ENCODE results near the gene SIRT7.

SIRT7 gene

GRCh38 chr17:81907219-81908145, 10.5 kb downstream of the SIRT7 start:
- peaks cover 2% of the 10 kb centered on the region for H3K9me3 ChIP-seq (ENCODE audit: insufficient read depth, low read depth, low read length)
- H3K79me1 ChIP-seq (ENCODE audit: low read length), result peaks cover 4% of the 10 kb centered on the region
- no peak overlapping the region for H3K9ac ChIP-seq (ENCODE audit: low read length)
- no peaks in the 10 kb centered on the region for H3K27me3 ChIP-seq (ENCODE audit: insufficient read depth, low read length)
- no peak overlapping the region for H4K12ac ChIP-seq (ENCODE audit: low read depth, low read length)
- H3K36me3 ChIP-seq (ENCODE audit: control insufficient read depth in 1 of 2, insufficient read depth in 2 of 2, low read length in 2 of 2), result peaks cover 65 to 71% of the 10 kb centered on the region in 2 experiments
- no peak overlapping the region for H4K91ac ChIP-seq (ENCODE audit: low read depth, low read length)
- no peak overlapping the region for H3K4me2 ChIP-seq (ENCODE audit: low read length)
- H3K23ac ChIP-seq (ENCODE audit: low read length), result no peak overlapping the region
- no peak overlapping the region for H3K14ac ChIP-seq (ENCODE audit: low read length)
- H4K8ac ChIP-seq (ENCODE audit: low read depth, low read length), result no peak overlapping the region
- peaks cover 4% of the 10 kb centered on the region for H3K79me2 ChIP-seq (ENCODE audit: control insufficient read depth, insufficient read depth, low read length, poor library complexity)
- H3K27ac ChIP-seq (ENCODE audit: low read depth, low read length), result no peak overlapping the region
- no peak overlapping the region for H2AFZ ChIP-seq (ENCODE audit: insufficient read depth, low read length, poor library complexity)
- H2BK120ac ChIP-seq (ENCODE audit: insufficient read depth, low read length, poor library complexity), result no peak overlapping the region
- H3K18ac ChIP-seq (ENCODE audit: low read length), result no peak overlapping the region
- no peak overlapping the region for H2BK5ac ChIP-seq (ENCODE audit: low read depth, low read length, poor library complexity)
- H3K4me1 ChIP-seq (ENCODE audit: control insufficient read depth in 1 of 2, insufficient read depth in 2 of 2, low read length in 2 of 2), result peaks cover 6 to 12% of the 10 kb centered on the region in 2 experiments
- DNase-seq, result no peak
- H3K4me3 ChIP-seq (ENCODE audit: low read depth, low read length), result no peak overlapping the region
- no CpG with 5 or more reads among the region's 26 CpGs for WGBS (ENCODE audit: extremely low coverage, insufficient coverage, insufficient read length)
- H2AK5ac ChIP-seq (ENCODE audit: low read length), result no peak overlapping the region
- H2BK12ac ChIP-seq (ENCODE audit: low read length), result no peak overlapping the region
- no peak overlapping the region for H3K4ac ChIP-seq (ENCODE audit: low read depth, low read length)

GRCh38 chr17:81906476-81907218, 11.3 kb downstream of the SIRT7 start:
- H2BK12ac ChIP-seq (ENCODE audit: low read length), result no peak overlapping the region
- H4K91ac ChIP-seq (ENCODE audit: low read depth, low read length), result no peak overlapping the region
- H3K14ac ChIP-seq (ENCODE audit: low read length), result no peak overlapping the region
- H3K23ac ChIP-seq (ENCODE audit: low read length), result no peak overlapping the region
- H3K36me3 ChIP-seq (ENCODE audit: control insufficient read depth in 1 of 2, insufficient read depth in 2 of 2, low read length in 2 of 2), result peaks cover 57 to 65% of the 10 kb centered on the region in 2 experiments
- H3K4ac ChIP-seq (ENCODE audit: low read depth, low read length), result no peak overlapping the region
- no peak overlapping the region for H2BK120ac ChIP-seq (ENCODE audit: insufficient read depth, low read length, poor library complexity)
- no peak overlapping the region for H3K27ac ChIP-seq (ENCODE audit: low read depth, low read length)
- H3K27me3 ChIP-seq (ENCODE audit: insufficient read depth, low read length), result peaks cover 5% of the 10 kb centered on the region
- H3K79me2 ChIP-seq (ENCODE audit: control insufficient read depth, insufficient read depth, low read length, poor library complexity), result peaks cover 4% of the 10 kb centered on the region
- no peak overlapping the region for H3K9ac ChIP-seq (ENCODE audit: low read length)
- H4K12ac ChIP-seq (ENCODE audit: low read depth, low read length), result no peak overlapping the region
- no peak overlapping the region for H3K4me2 ChIP-seq (ENCODE audit: low read length)
- no peak overlapping the region for H3K4me3 ChIP-seq (ENCODE audit: low read depth, low read length)
- H2AFZ ChIP-seq (ENCODE audit: insufficient read depth, low read length, poor library complexity), result no peak overlapping the region
- H2AK5ac ChIP-seq (ENCODE audit: low read length), result no peak overlapping the region
- H3K79me1 ChIP-seq (ENCODE audit: low read length), result peaks cover 6% of the 10 kb centered on the region
- WGBS (ENCODE audit: extremely low coverage, insufficient coverage, insufficient read length), result no CpG with 5 or more reads among the region's 15 CpGs
- peaks cover 3% of the 10 kb centered on the region for H3K9me3 ChIP-seq (ENCODE audit: insufficient read depth, low read depth, low read length)
- H2BK5ac ChIP-seq (ENCODE audit: low read depth, low read length, poor library complexity), result no peak overlapping the region
- peaks cover 9 to 19% of the 10 kb centered on the region in 2 experiments for H3K4me1 ChIP-seq (ENCODE audit: control insufficient read depth in 1 of 2, insufficient read depth in 2 of 2, low read length in 2 of 2)
- DNase-seq, result no peak
- no peak overlapping the region for H4K8ac ChIP-seq (ENCODE audit: low read depth, low read length)
- no peak overlapping the region for H3K18ac ChIP-seq (ENCODE audit: low read length)

- Histone ChIP-seq H3K4me3 (ENCODE audit: low read depth, low read length) (no peak overlapping the region), H3K9ac (ENCODE audit: low read length) (no peak overlapping the region), H4K91ac (ENCODE audit: low read depth, low read length) (no peak overlapping the region), H3K79me2 (ENCODE audit: control insufficient read depth, insufficient read depth, low read length, poor library complexity) (peaks cover 4% of the 10 kb centered on the region), H3K27ac (ENCODE audit: low read depth, low read length) (no peak overlapping the region), H2BK12ac (ENCODE audit: low read length) (no peak overlapping the region), H3K14ac (ENCODE audit: low read length) (no peak overlapping the region), H4K8ac (ENCODE audit: low read depth, low read length) (no peak overlapping the region), H2AFZ (ENCODE audit: insufficient read depth, low read length, poor library complexity) (no peak overlapping the region), H3K27me3 (ENCODE audit: insufficient read depth, low read length) (peaks cover 5% of the 10 kb centered on the region), H3K9me3 (ENCODE audit: insufficient read depth, low read depth, low read length) (peaks cover 3% of the 10 kb centered on the region), H3K4ac (ENCODE audit: low read depth, low read length) (no peak overlapping the region), H3K23ac (ENCODE audit: low read length) (no peak overlapping the region), H2AK5ac (ENCODE audit: low read length) (no peak overlapping the region), H3K36me3 (ENCODE audit: control insufficient read depth in 1 of 2, insufficient read depth in 2 of 2, low read length in 2 of 2) (peaks cover 57 to 65% of the 10 kb centered on the region in 2 experiments), H2BK120ac (ENCODE audit: insufficient read depth, low read length, poor library complexity) (no peak overlapping the region), H3K18ac (ENCODE audit: low read length) (no peak overlapping the region), H4K12ac (ENCODE audit: low read depth, low read length) (no peak overlapping the region), H3K4me1 (ENCODE audit: control insufficient read depth in 1 of 2, insufficient read depth in 2 of 2, low read length in 2 of 2) (peaks cover 9 to 23% of the 10 kb centered on the region in 2 experiments), H2BK5ac (ENCODE audit: low read depth, low read length, poor library complexity) (no peak overlapping the region), H3K79me1 (ENCODE audit: low read length) (peaks cover 6% of the 10 kb centered on the region), H3K4me2 (ENCODE audit: low read length) (no peak overlapping the region)
- WGBS (ENCODE audit: extremely low coverage, insufficient coverage, insufficient read length), result no CpG with 5 or more reads among the region's 10 CpGs
- no peak for DNase-seq
Observed at GRCh38 chr17:81905993-81906392, 12.0 kb downstream of the SIRT7 start.

- Histone ChIP-seq H3K9me3 (ENCODE audit: insufficient read depth, low read depth, low read length) (peaks cover 3% of the 10 kb centered on the region), H3K4me3 (ENCODE audit: low read depth, low read length) (no peak overlapping the region)
- WGBS (ENCODE audit: extremely low coverage, insufficient coverage, insufficient read length), result no CpG with 5 or more reads among the region's 16 CpGs
Observed at GRCh38 chr17:81905424-81905875, 12.5 kb downstream of the SIRT7 start.

More at GRCh38 chr17:81905424-81905875, 12.5 kb downstream of the SIRT7 start:
- no peak overlapping the region for H4K12ac ChIP-seq (ENCODE audit: low read depth, low read length)
- no peak overlapping the region for H3K4ac ChIP-seq (ENCODE audit: low read depth, low read length)
- H3K79me2 ChIP-seq (ENCODE audit: control insufficient read depth, insufficient read depth, low read length, poor library complexity), result peaks cover 1% of the 10 kb centered on the region
- no peak overlapping the region for H3K14ac ChIP-seq (ENCODE audit: low read length)
- H3K79me1 ChIP-seq (ENCODE audit: low read length), result peaks cover 5% of the 10 kb centered on the region
- no peak overlapping the region for H3K23ac ChIP-seq (ENCODE audit: low read length)
- peaks cover 9 to 23% of the 10 kb centered on the region in 2 experiments for H3K4me1 ChIP-seq (ENCODE audit: control insufficient read depth in 1 of 2, insufficient read depth in 2 of 2, low read length in 2 of 2)
- H3K18ac ChIP-seq (ENCODE audit: low read length), result no peak overlapping the region
- no peak overlapping the region for H4K91ac ChIP-seq (ENCODE audit: low read depth, low read length)
- H3K4me2 ChIP-seq (ENCODE audit: low read length), result no peak overlapping the region
- no peak overlapping the region for H3K9ac ChIP-seq (ENCODE audit: low read length)
- H2AFZ ChIP-seq (ENCODE audit: insufficient read depth, low read length, poor library complexity), result no peak overlapping the region
- peaks cover 59 to 66% of the 10 kb centered on the region in 2 experiments for H3K36me3 ChIP-seq (ENCODE audit: control insufficient read depth in 1 of 2, insufficient read depth in 2 of 2, low read length in 2 of 2)
- peaks cover 5% of the 10 kb centered on the region for H3K27me3 ChIP-seq (ENCODE audit: insufficient read depth, low read length)
- H2BK120ac ChIP-seq (ENCODE audit: insufficient read depth, low read length, poor library complexity), result no peak overlapping the region
- no peak for DNase-seq
- no peak overlapping the region for H4K8ac ChIP-seq (ENCODE audit: low read depth, low read length)
- no peak overlapping the region for H2AK5ac ChIP-seq (ENCODE audit: low read length)
- H2BK12ac ChIP-seq (ENCODE audit: low read length), result no peak overlapping the region
- no peak overlapping the region for H3K27ac ChIP-seq (ENCODE audit: low read depth, low read length)
- H2BK5ac ChIP-seq (ENCODE audit: low read depth, low read length, poor library complexity), result no peak overlapping the region
